Glutamatergic neuron (in vitro differentiated cells): Measurements from ENCODE around the gene LYL1. TPM values are rescaled to one million over a fixed set of nuclear protein-coding genes. Genes with fewer than 3 reads are reported as not detected.
"Not testable (repeated sequence)": the region's sequence is repeated elsewhere in the genome, so short reads cannot be mapped to it uniquely, and the experiment has no call there.

Experiments
- DNase-seq: peaks from one replicate; pipeline ENCODE4 v3.0.0; 2022
- H3K27ac Mint-ChIP-seq: one replicate; pipeline ENCODE4 v1.8.0; 2020; ENCODE audit warnings: mild to moderate bottlenecking, mixed read lengths, inconsistent platforms; ENCODE audit not compliant: unreplicated experiment
- H3K27me3 Mint-ChIP-seq: one replicate; pipeline ENCODE4 v1.8.0; 2020; ENCODE audit warnings: mild to moderate bottlenecking, moderate library complexity, mixed read lengths, inconsistent platforms; ENCODE audit not compliant: unreplicated experiment
- H3K36me3 Mint-ChIP-seq: one replicate; pipeline ENCODE4 v1.8.0; 2020; ENCODE audit warnings: mild to moderate bottlenecking, mixed read lengths, inconsistent platforms; ENCODE audit not compliant: unreplicated experiment
- H3K4me1 Mint-ChIP-seq: one replicate; pipeline ENCODE4 v1.8.0; 2020; ENCODE audit warnings: mild to moderate bottlenecking, low read depth, mixed read lengths, inconsistent platforms; ENCODE audit not compliant: unreplicated experiment
- H3K4me3 Mint-ChIP-seq: one replicate; pipeline ENCODE4 v1.8.0; 2020; ENCODE audit warnings: mild to moderate bottlenecking, mixed read lengths, inconsistent platforms; ENCODE audit not compliant: unreplicated experiment
- H3K9me3 Mint-ChIP-seq: one replicate; pipeline ENCODE4 v1.8.0; 2020; ENCODE audit warnings: mild to moderate bottlenecking, moderate library complexity, mixed read lengths, inconsistent platforms; ENCODE audit not compliant: unreplicated experiment
- total RNA-seq: library from RNA; stranded (reverse); fragmentation: NEBNext Ultra II Directional; extraction: Animal tissue kit (Norgen Biotek cat#: 25700); gene quantifications from one replicate; pipeline ENCODE4 v1.2.1, GENCODE V29; 2021; ENCODE audit not compliant: unreplicated experiment
- TF ChIP-seq, protein P1 (sequence below): fragments of 200-600 bp; sonication (generic); IDR thresholded peaks from one replicate; pipeline ENCODE4 v1.5.0; 2021; ENCODE audit not compliant: partially characterized antibody, unreplicated experiment

LYL1 gene
- total RNA-seq, 1 donor from 2014 or later = 1.3 TPM

- peaks cover 25% of the 10 kb centered on the region for H3K9me3 Mint-ChIP-seq
- peak; percentile 79 for DNase-seq
- TF ChIP-seq, protein P1, sequence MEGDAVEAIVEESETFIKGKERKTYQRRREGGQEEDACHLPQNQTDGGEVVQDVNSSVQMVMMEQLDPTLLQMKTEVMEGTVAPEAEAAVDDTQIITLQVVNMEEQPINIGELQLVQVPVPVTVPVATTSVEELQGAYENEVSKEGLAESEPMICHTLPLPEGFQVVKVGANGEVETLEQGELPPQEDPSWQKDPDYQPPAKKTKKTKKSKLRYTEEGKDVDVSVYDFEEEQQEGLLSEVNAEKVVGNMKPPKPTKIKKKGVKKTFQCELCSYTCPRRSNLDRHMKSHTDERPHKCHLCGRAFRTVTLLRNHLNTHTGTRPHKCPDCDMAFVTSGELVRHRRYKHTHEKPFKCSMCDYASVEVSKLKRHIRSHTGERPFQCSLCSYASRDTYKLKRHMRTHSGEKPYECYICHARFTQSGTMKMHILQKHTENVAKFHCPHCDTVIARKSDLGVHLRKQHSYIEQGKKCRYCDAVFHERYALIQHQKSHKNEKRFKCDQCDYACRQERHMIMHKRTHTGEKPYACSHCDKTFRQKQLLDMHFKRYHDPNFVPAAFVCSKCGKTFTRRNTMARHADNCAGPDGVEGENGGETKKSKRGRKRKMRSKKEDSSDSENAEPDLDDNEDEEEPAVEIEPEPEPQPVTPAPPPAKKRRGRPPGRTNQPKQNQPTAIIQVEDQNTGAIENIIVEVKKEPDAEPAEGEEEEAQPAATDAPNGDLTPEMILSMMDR = no peak
- peaks cover 2% of the 10 kb centered on the region for H3K4me1 Mint-ChIP-seq
- H3K27ac Mint-ChIP-seq = no peak overlapping the region
- H3K27me3 Mint-ChIP-seq = peaks cover 24% of the 10 kb centered on the region
- H3K4me3 Mint-ChIP-seq = peak overlapping the region; percentile 97
- no peaks in the 10 kb centered on the region for H3K36me3 Mint-ChIP-seq
These were observed 47.0 kb upstream of the LYL1 start for GRCh38 chr19:13149628-13150186.

DNA sequence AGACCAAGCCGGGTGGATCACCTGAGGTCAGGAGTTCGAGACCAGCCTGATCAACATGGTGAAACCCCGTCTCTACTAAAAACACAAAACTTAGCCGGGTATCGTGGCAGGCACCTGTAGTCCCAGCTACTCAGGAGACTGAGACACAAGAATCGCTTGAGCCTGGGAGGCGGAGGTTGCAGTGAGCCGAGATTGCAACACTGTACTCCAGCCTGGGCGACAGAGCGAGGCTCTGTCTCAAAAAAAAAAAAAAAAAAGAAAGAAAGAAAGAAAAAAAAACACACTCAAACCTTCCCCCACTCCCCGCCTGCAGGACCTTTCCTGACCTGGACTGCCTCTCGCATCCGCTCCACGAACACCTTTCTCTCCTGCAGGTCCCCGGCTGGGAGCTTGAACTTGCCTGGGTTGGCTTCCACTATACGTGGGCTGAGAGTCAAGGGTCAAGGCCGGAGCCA lies 46.5 kb upstream of the LYL1 start:
- H3K27me3 Mint-ChIP-seq = peaks cover 21% of the 10 kb centered on the region
- DNase-seq, H3K27ac Mint-ChIP-seq, H3K4me1 Mint-ChIP-seq, H3K36me3 Mint-ChIP-seq: not testable (repeated sequence)
- H3K4me3 Mint-ChIP-seq = peak overlapping the region; percentile 94
- peaks cover 20% of the 10 kb centered on the region for H3K9me3 Mint-ChIP-seq

- no peak for DNase-seq
- Mint-ChIP-seq H3K4me1 (peaks cover 2% of the 10 kb centered on the region), H3K27ac (no peak overlapping the region), H3K9me3 (peaks cover 10% of the 10 kb centered on the region), H3K27me3 (peaks cover 9% of the 10 kb centered on the region), H3K36me3 (no peaks in the 10 kb centered on the region), H3K4me3 (peak overlapping the region; percentile 28)
- TF ChIP-seq, protein P1 = no peak
These were observed 44.3 kb upstream of the LYL1 start for GRCh38 chr19:13146763-13147563.

- peaks cover 4% of the 10 kb centered on the region for H3K9me3 Mint-ChIP-seq
- no peaks in the 10 kb centered on the region for H3K27me3 Mint-ChIP-seq
- TF ChIP-seq, protein P1 = no peak
- no peaks in the 10 kb centered on the region for H3K36me3 Mint-ChIP-seq
- DNase-seq = no peak
- H3K27ac Mint-ChIP-seq = peak overlapping the region; percentile 62
- peaks cover 4% of the 10 kb centered on the region for H3K4me1 Mint-ChIP-seq
- H3K4me3 Mint-ChIP-seq = peak overlapping the region; percentile 58
These were observed 37.1 kb upstream of the LYL1 start for GRCh38 chr19:13139633-13140311.

GRCh38 chr19:13138916-13139198 lies 36.2 kb upstream of the LYL1 start:
- no peaks in the 10 kb centered on the region for H3K36me3 Mint-ChIP-seq
- no peak overlapping the region for H3K27ac Mint-ChIP-seq
- DNase-seq = no peak
- peaks cover 4% of the 10 kb centered on the region for H3K9me3 Mint-ChIP-seq
- H3K4me1 Mint-ChIP-seq = peaks cover 4% of the 10 kb centered on the region
- no peak overlapping the region for H3K4me3 Mint-ChIP-seq
- TF ChIP-seq, protein P1 = no peak
- no peaks in the 10 kb centered on the region for H3K27me3 Mint-ChIP-seq
